NB4 (cell line): ENCODE data around the gene WASHC2C.
"Not testable (repeated sequence)": the region's sequence is repeated elsewhere in the genome, so short reads cannot be mapped to it uniquely, and the experiment has no call there.

Experiments
- CTCF ChIP-seq: IDR thresholded peaks from one replicate; pipeline ENCODE4 v1.5.1; 2012; ENCODE audit warnings: low read depth, low read length
- MAX ChIP-seq: IDR thresholded peaks from 2 replicates; pipeline ENCODE4 v1.6.1; 2011; ENCODE audit warnings: low read depth, low read length
- MYC ChIP-seq: IDR thresholded peaks from 2 replicates; pipeline ENCODE4 v1.6.1; 2011; ENCODE audit warnings: low read depth, low read length
- POLR2A ChIP-seq: IDR thresholded peaks from 2 replicates; pipeline ENCODE4 v1.6.1; 2011; ENCODE audit warnings: mild to moderate bottlenecking; ENCODE audit not compliant: insufficient read length; ENCODE audit errors: extremely low read depth

- not testable (repeated sequence) for TF ChIP-seq CTCF, POLR2A, MYC, MAX
Observed at GRCh38 chr10:45757661-45758396, 30.8 kb downstream of the WASHC2C start.
